IMR-90 (cell line): ENCODE measurements around the gene TSHZ3. TPM values are rescaled to one million over a fixed set of nuclear protein-coding genes. Genes with fewer than 3 reads are reported as not detected.

Experiments used
- ATAC-seq: fragments of 200-7000 bp; cut with Tn5 transposase; 2 replicates; pipeline ENCODE4 v1.9.1; 2020; ENCODE audit warnings: low read depth, mild to moderate bottlenecking, moderate library complexity
- BruUV-seq: library from RNA; stranded (reverse); fragments of 400-500 nt; replicated peaks from 2 replicates; lab custom pipeline; 2021; lab: Mats Ljungman, UMichigan
- CTCF ChIA-PET: fragments of 300-600 bp; formaldehyde crosslinking; extraction: SDS; loops from one replicate; lab custom pipeline; 2021; ENCODE audit warnings: antibody characterized with exemption; lab: Yijun Ruan, JAX
- POLR2A ChIA-PET: fragments of 300-600 bp; sonication (Branson Sonifier 250); formaldehyde crosslinking; loops from one replicate; lab custom pipeline; 2022; ENCODE audit warnings: antibody characterized with exemption; ENCODE audit not compliant: unreplicated experiment; lab: Charles Lee
- DNase-seq: peaks from one replicate; pipeline ENCODE4 v3.0.0; 2013
- H2AFZ ChIP-seq: replicated peaks from 2 replicates; pipeline ENCODE3; 2013; ENCODE audit warnings: low read length, mild to moderate bottlenecking; ENCODE audit not compliant: poor library complexity
- H2AK5ac ChIP-seq: 2 replicates; pipeline ENCODE4 v1.6.1; 2013; ENCODE audit warnings: low read depth, low read length, inconsistent platforms
- H2AK9ac ChIP-seq: replicated peaks from 2 replicates; pipeline ENCODE3; 2013; ENCODE audit warnings: mild to moderate bottlenecking, low read depth, low read length, moderate library complexity; ENCODE audit not compliant: poor library complexity
- H2BK120ac ChIP-seq: 2 replicates; pipeline ENCODE4 v1.6.1; 2013; ENCODE audit warnings: low read depth, low read length, inconsistent platforms
- H2BK15ac ChIP-seq: 3 replicates; pipeline ENCODE4 v1.6.1; 2013; ENCODE audit warnings: low read depth, low read length, inconsistent platforms
- H2BK20ac ChIP-seq: 2 replicates; pipeline ENCODE4 v1.6.1; 2013; ENCODE audit warnings: low read depth, mild to moderate bottlenecking, inconsistent platforms, low read length, moderate library complexity
- H2BK5ac ChIP-seq: 2 replicates; pipeline ENCODE4 v1.6.1; 2013; ENCODE audit warnings: mild to moderate bottlenecking, low read depth, low read length, inconsistent platforms; ENCODE audit not compliant: poor library complexity, severe bottlenecking
- H3K14ac ChIP-seq: replicated peaks from 2 replicates; pipeline ENCODE4 v1.6.1; 2013; ENCODE audit warnings: low read depth, low read length, inconsistent platforms
- H3K18ac ChIP-seq: 2 replicates; pipeline ENCODE4 v1.6.1; 2013; ENCODE audit warnings: low read depth, low read length, control low read depth
- H3K23ac ChIP-seq: 2 replicates; pipeline ENCODE4 v1.6.1; 2013; ENCODE audit warnings: low read depth, low read length, inconsistent platforms
- H3K27ac ChIP-seq: 2 replicates; pipeline ENCODE4 v1.5.1; 2013; ENCODE audit warnings: mild to moderate bottlenecking, control low read depth, low read length; ENCODE audit not compliant: insufficient read depth
- H3K27me3 ChIP-seq: 2 replicates; pipeline ENCODE4 v1.6.1; 2013; ENCODE audit warnings: low read length; ENCODE audit not compliant: control insufficient read depth, insufficient read depth
- H3K36me3 ChIP-seq: 2 replicates; pipeline ENCODE4 v1.6.1; 2013; ENCODE audit warnings: low read length, mixed read lengths; ENCODE audit not compliant: control insufficient read depth, insufficient read depth
- H3K4ac ChIP-seq: 2 replicates; pipeline ENCODE4 v1.6.1; 2013; ENCODE audit warnings: low read depth, low read length, inconsistent platforms
- H3K4me1 ChIP-seq: 2 replicates; pipeline ENCODE4 v1.6.1; 2013; ENCODE audit warnings: low read length, mixed read lengths; ENCODE audit not compliant: control insufficient read depth, insufficient read depth
- H3K4me2 ChIP-seq: 2 replicates; pipeline ENCODE4 v1.6.1; 2013; ENCODE audit warnings: low read depth, mild to moderate bottlenecking, control low read depth, low read length, moderate library complexity
- H3K4me3 ChIP-seq: 2 replicates; pipeline ENCODE4 v1.5.1; 2013; ENCODE audit warnings: low read depth, mild to moderate bottlenecking, control low read depth, low read length, moderate library complexity; ENCODE audit not compliant: insufficient read depth
- H3K56ac ChIP-seq: 2 replicates; pipeline ENCODE4 v1.6.1; 2013; ENCODE audit warnings: low read length, inconsistent platforms; ENCODE audit not compliant: insufficient read depth; ENCODE audit errors: extremely low read depth
- H3K79me1 ChIP-seq, 2 experiments: 2 replicates each; pipeline ENCODE4 v1.6.1; 2013; ENCODE audit warnings: low read length in 2 of 2, inconsistent platforms in 1 of 2, low read depth in 1 of 2
- H3K9ac ChIP-seq: 2 replicates; pipeline ENCODE4 v1.6.1; 2013; ENCODE audit warnings: low read depth, low read length, control low read depth
- H3K9me1 ChIP-seq: 2 replicates; pipeline ENCODE4 v1.6.1; 2013; ENCODE audit warnings: low read length, inconsistent platforms; ENCODE audit not compliant: insufficient read depth
- H3K9me3 ChIP-seq: 2 replicates; pipeline ENCODE4 v1.6.1; 2013; ENCODE audit warnings: low read length; ENCODE audit not compliant: control insufficient read depth, insufficient read depth
- H4K20me1 ChIP-seq: 2 replicates; pipeline ENCODE4 v1.6.1; 2013; ENCODE audit warnings: low read length, inconsistent platforms; ENCODE audit not compliant: insufficient read depth
- H4K5ac ChIP-seq: 2 replicates; pipeline ENCODE4 v1.6.1; 2013; ENCODE audit warnings: mild to moderate bottlenecking, low read depth, low read length, control low read depth
- H4K8ac ChIP-seq, 2 experiments: 2 replicates each; pipeline ENCODE4 v1.6.1; 2013; ENCODE audit warnings: low read depth in 2 of 2, low read length in 2 of 2, control low read depth in 1 of 2, inconsistent platforms in 1 of 2
- H4K91ac ChIP-seq: 2 replicates; pipeline ENCODE4 v1.6.1; 2013; ENCODE audit warnings: low read depth, low read length, inconsistent platforms; ENCODE audit not compliant: insufficient read depth
- BHLHE40 ChIP-seq: fragments of 150-350 bp; IDR thresholded peaks from 2 replicates; pipeline ENCODE4 v1.6.1; 2016; ENCODE audit warnings: mild to moderate bottlenecking, low read depth, low read length
- CEBPB ChIP-seq: IDR thresholded peaks from 2 replicates; pipeline ENCODE4 v1.6.1; 2012; ENCODE audit warnings: low read depth, low read length, improper control_type of control experiment
- CHD1 ChIP-seq: IDR thresholded peaks from 2 replicates; pipeline ENCODE4 v1.6.1; 2012; ENCODE audit warnings: low read depth, low read length, improper control_type of control experiment
- CTCF ChIP-seq: conservative IDR thresholded peaks from 2 replicates; pipeline ENCODE4 v1.5.1; 2012; ENCODE audit warnings: mild to moderate bottlenecking, low read depth, low read length, improper control_type of control experiment
- ELK1 ChIP-seq: fragments of 150-350 bp; IDR thresholded peaks from 2 replicates; pipeline ENCODE4 v1.6.1; 2016; ENCODE audit warnings: low read depth, mild to moderate bottlenecking, low read length, moderate library complexity, borderline replicate concordance
- FOS ChIP-seq: fragments of 150-350 bp; IDR thresholded peaks from 2 replicates; pipeline ENCODE4 v1.6.1; 2016; ENCODE audit warnings: low read depth, low read length
- MAFK ChIP-seq: IDR thresholded peaks from 2 replicates; pipeline ENCODE4 v1.6.1; 2012; ENCODE audit warnings: low read depth, low read length, improper control_type of control experiment
- MAZ ChIP-seq: IDR thresholded peaks from 2 replicates; pipeline ENCODE4 v1.6.1; 2012; ENCODE audit warnings: low read depth, mild to moderate bottlenecking, low read length, improper control_type of control experiment, moderate library complexity, borderline replicate concordance
- MXI1 ChIP-seq: IDR thresholded peaks from 2 replicates; pipeline ENCODE4 v1.6.1; 2012; ENCODE audit warnings: low read depth, mild to moderate bottlenecking, low read length, moderate library complexity, borderline replicate concordance
- NFE2L2 ChIP-seq: fragments of 150-350 bp; IDR thresholded peaks from 2 replicates; pipeline ENCODE4 v1.6.1; 2016; ENCODE audit warnings: low read depth, mild to moderate bottlenecking, low read length
- POLR2A ChIP-seq: IDR thresholded peaks from 2 replicates; pipeline ENCODE4 v1.6.1; 2012; ENCODE audit warnings: mild to moderate bottlenecking, low read depth, low read length
- RAD21 ChIP-seq: IDR thresholded peaks from 2 replicates; pipeline ENCODE4 v1.6.1; 2012; ENCODE audit warnings: low read length, improper control_type of control experiment
- RCOR1 ChIP-seq: IDR thresholded peaks from 2 replicates; pipeline ENCODE4 v1.6.1; 2012; ENCODE audit warnings: mild to moderate bottlenecking, low read length, improper control_type of control experiment; ENCODE audit not compliant: insufficient replicate concordance
- RFX5 ChIP-seq: IDR thresholded peaks from 2 replicates; pipeline ENCODE4 v1.8.0; 2012; ENCODE audit warnings: low read depth, mild to moderate bottlenecking, low read length, moderate library complexity
- SMC3 ChIP-seq: fragments of 150-350 bp; IDR thresholded peaks from 2 replicates; pipeline ENCODE4 v1.6.1; 2016; ENCODE audit warnings: low read depth, mild to moderate bottlenecking, antibody characterized with exemption, low read length, moderate library complexity
- WGBS, 2 experiments: methylation state at CpG; one replicate each; pipeline versions ENCODE4 v1.1.5 to v1.1.7; 2013; ENCODE audit warnings: missing lambda C conversion rate in 2 of 2; ENCODE audit not compliant: insufficient read length in 1 of 2; ENCODE audit errors: extremely low coverage in 2 of 2; 5-methylcytosine and 5-hydroxymethylcytosine counted together
- dilution Hi-C: fragments of 300-500 bp; cut with HindIII; formaldehyde crosslinking; loops from one replicate; pipeline ENCODE4 v1.14.3; 2018; ENCODE audit warnings: low sequenced_read_pairs; ENCODE audit not compliant: unreplicated experiment
- in situ Hi-C: fragments of 300-500 bp; cut with MboI; formaldehyde crosslinking; loops from 3 replicates; pipeline ENCODE4 v1.14.3; 2019; ENCODE audit warnings: low sequenced_read_pairs, inconsistent platforms, mixed read lengths
- intact Hi-C: fragments of 100-400 bp; cut with micrococcal nuclease; formaldehyde crosslinking; loops from 2 replicates; pipeline ENCODE4 v1.10.0; 2022
- polyA plus RNA-seq, 3 experiments: library from polyadenylated mRNA; depleted of rRNA; stranded (reverse); fragments of >200 nt; gene quantifications; 2 replicates each; pipeline ENCODE4 v1.2.3, GENCODE V29; 2012; ENCODE audit warnings: low replicate concordance in 1 of 3
- total RNA-seq: library from RNA; depleted of rRNA; stranded (reverse); fragments of >200 nt; gene quantifications from 2 replicates; pipeline ENCODE4 v1.2.3, GENCODE V29; 2012
- TF ChIP-seq, protein P1 (sequence below): fragments of 150-350 bp; IDR thresholded peaks from 2 replicates; pipeline ENCODE4 v1.6.1; 2017; ENCODE audit warnings: mild to moderate bottlenecking, antibody characterized with exemption, low read length, low read depth

The TSHZ3 gene
- total and polyA plus RNA-seq, 2 of the 4 experiments (the other 2 are of a cell fraction) = 8.1 to 13.0 TPM

GRCh38 chr19:31300422-31300821, 48.8 kb downstream of the TSHZ3 start:
- H3K27ac ChIP-seq = no peak overlapping the region
- BruUV-seq = no TSS peak
- H4K8ac ChIP-seq = no peak overlapping the region
- no peak overlapping the region for H2AK9ac ChIP-seq
- H3K23ac ChIP-seq = no peak overlapping the region
- no peak overlapping the region for H3K56ac ChIP-seq
- H2AK5ac ChIP-seq = no peak overlapping the region
- ChIA-PET CTCF (no interaction called here), POLR2A (no interaction called here)
- no peak overlapping the region for H4K91ac ChIP-seq
- H3K27me3 ChIP-seq = no peaks in the 10 kb centered on the region
- H3K14ac ChIP-seq = no peak overlapping the region
- H3K18ac ChIP-seq = no peak overlapping the region
- no CpG with 5 or more reads among the region's 6 CpGs for WGBS, 2 experiments
- H4K5ac ChIP-seq = no peak overlapping the region
- ATAC-seq (no peak), DNase-seq (no peak)
- peaks cover 57 to 84% of the 10 kb centered on the region in 2 experiments for H3K79me1 ChIP-seq
- no peak overlapping the region for H2BK15ac ChIP-seq
- peaks cover 4% of the 10 kb centered on the region for H3K4me1 ChIP-seq
- dilution Hi-C loops = no loop called here
- H3K4me3 ChIP-seq = no peak overlapping the region
- no peak overlapping the region for H2BK120ac ChIP-seq
- peaks cover 14% of the 10 kb centered on the region for H3K36me3 ChIP-seq
- no peak overlapping the region for H3K4me2 ChIP-seq
- no peak overlapping the region for H3K4ac ChIP-seq
- peaks cover 71% of the 10 kb centered on the region for H4K20me1 ChIP-seq
- no peak overlapping the region for H2AFZ ChIP-seq
- no peak overlapping the region for H2BK5ac ChIP-seq
- H3K9ac ChIP-seq = no peak overlapping the region
- TF ChIP-seq SMC3 (no peak), CTCF (no peak), BHLHE40 (no peak), MAZ (no peak), RFX5 (no peak), RAD21 (no peak), MAFK (no peak), NFE2L2 (no peak), CHD1 (no peak), POLR2A (no peak), CEBPB (no peak), ELK1 (no peak), MXI1 (no peak), RCOR1 (no peak), FOS (no peak)
- TF ChIP-seq, protein P1, sequence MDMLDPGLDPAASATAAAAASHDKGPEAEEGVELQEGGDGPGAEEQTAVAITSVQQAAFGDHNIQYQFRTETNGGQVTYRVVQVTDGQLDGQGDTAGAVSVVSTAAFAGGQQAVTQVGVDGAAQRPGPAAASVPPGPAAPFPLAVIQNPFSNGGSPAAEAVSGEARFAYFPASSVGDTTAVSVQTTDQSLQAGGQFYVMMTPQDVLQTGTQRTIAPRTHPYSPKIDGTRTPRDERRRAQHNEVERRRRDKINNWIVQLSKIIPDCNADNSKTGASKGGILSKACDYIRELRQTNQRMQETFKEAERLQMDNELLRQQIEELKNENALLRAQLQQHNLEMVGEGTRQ = no peak
- peaks cover 24% of the 10 kb centered on the region for H3K9me1 ChIP-seq
- intact Hi-C loops = no loop called here
- H3K9me3 ChIP-seq = no peaks in the 10 kb centered on the region
- H2BK20ac ChIP-seq = no peak overlapping the region
- in situ Hi-C loops = no loop called here
